ENCODE results near the gene TGIF1.
"Not testable (repeated sequence)": the region's sequence is repeated elsewhere in the genome, so short reads cannot be mapped to it uniquely, and the experiment has no call there.

TGIF1 gene

GRCh38 chr18:3457261-3457724 is 7.3 kb downstream of the TGIF1 start:
- DNase-seq = no peak

- DNase-seq = peak in 2 of 5 experiments; percentile 35 to 88
Measured at GRCh38 chr18:3458378-3458777, 8.4 kb downstream of the TGIF1 start.

- DNase-seq = peak in 1 of 5 experiments; percentile 58
Measured at GRCh38 chr18:3458952-3459853, 9.2 kb downstream of the TGIF1 start.

- DNase-seq = no peak
Measured at GRCh38 chr18:3460823-3461398, 10.9 kb downstream of the TGIF1 start.

- DNase-seq = no peak
Measured at GRCh38 chr18:3461704-3462103, 11.7 kb downstream of the TGIF1 start.

GRCh38 chr18:3463051-3463450 is 13.1 kb downstream of the TGIF1 start:
- DNase-seq = no peak

GRCh38 chr18:3466045-3466444 is 16.1 kb downstream of the TGIF1 start:
- DNase-seq = no peak

- peak in 1 of 5 experiments; percentile 44 for DNase-seq
Measured at GRCh38 chr18:3466872-3467271, 16.9 kb downstream of the TGIF1 start.

GRCh38 chr18:3468066-3468705 is 18.2 kb downstream of the TGIF1 start:
- no peak for DNase-seq

GRCh38 chr18:3468833-3469232 is 18.9 kb downstream of the TGIF1 start:
- no peak for DNase-seq

- DNase-seq = no peak
Measured at GRCh38 chr18:3471141-3471648, 21.2 kb downstream of the TGIF1 start.

- DNase-seq = not testable (repeated sequence)
Measured at GRCh38 chr18:3472121-3472520, 22.1 kb downstream of the TGIF1 start.

- peak in 1 of 5 experiments; percentile 90 for DNase-seq
Measured at GRCh38 chr18:3472681-3473544, 22.9 kb downstream of the TGIF1 start.

GRCh38 chr18:3478262-3478978 is 28.4 kb downstream of the TGIF1 start:
- no peak for DNase-seq

GRCh38 chr18:3479978-3480509 is 30.1 kb downstream of the TGIF1 start:
- no peak for DNase-seq

- DNase-seq = no peak
Measured at GRCh38 chr18:3480827-3481573, 31.0 kb downstream of the TGIF1 start.

- DNase-seq = peak in 1 of 5 experiments; percentile 52
Measured at GRCh38 chr18:3481696-3482210, 31.8 kb downstream of the TGIF1 start.

GRCh38 chr18:3482258-3482657 is 32.3 kb downstream of the TGIF1 start:
- no peak for DNase-seq

GRCh38 chr18:3485153-3486149 is 35.5 kb downstream of the TGIF1 start:
- peak in 1 of 5 experiments; percentile 34 for DNase-seq
